Dedifferentiated amniotic fluid mesenchymal stem cell (primary cell): ENCODE measurements around the gene NNMT.
"Not testable (repeated sequence)": the region's sequence is repeated elsewhere in the genome, so short reads cannot be mapped to it uniquely, and the experiment has no call there.

Source experiments
- DNase-seq: peaks from one replicate; pipeline ENCODE4 v3.0.0-alpha.2; 2016; ENCODE audit errors: extremely low spot score

The NNMT gene

DNA sequence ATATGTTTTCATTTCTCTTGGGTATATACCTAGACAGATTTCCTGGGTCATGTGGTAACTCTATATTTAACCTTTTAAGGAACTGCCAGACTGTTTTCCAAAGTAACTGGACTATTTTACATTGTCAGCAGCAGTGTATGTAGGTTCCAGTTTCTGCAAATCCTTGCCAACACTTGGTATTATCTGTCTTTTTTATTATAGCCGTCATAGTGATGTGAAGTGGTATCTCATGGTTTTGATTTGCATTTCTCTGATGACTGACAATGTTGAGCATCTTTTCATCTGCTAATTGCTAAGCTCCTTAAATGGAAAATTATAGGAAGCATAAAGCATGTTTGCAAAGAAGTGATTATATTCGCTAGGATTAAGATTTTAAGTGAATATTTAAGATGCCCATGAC is 13.9 kb downstream of the NNMT start:
- no peak for DNase-seq

DNA sequence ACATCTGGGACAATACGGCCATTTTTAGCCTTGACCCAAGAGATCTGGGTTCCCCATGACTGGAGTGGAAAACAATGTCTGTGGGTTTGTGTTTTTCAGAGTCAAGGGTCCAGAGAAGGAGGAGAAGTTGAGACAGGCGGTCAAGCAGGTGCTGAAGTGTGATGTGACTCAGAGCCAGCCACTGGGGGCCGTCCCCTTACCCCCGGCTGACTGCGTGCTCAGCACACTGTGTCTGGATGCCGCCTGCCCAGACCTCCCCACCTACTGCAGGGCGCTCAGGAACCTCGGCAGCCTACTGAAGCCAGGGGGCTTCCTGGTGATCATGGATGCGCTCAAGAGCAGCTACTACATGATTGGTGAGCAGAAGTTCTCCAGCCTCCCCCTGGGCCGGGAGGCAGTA is 15.7 kb downstream of the NNMT start:
- no peak for DNase-seq

DNA sequence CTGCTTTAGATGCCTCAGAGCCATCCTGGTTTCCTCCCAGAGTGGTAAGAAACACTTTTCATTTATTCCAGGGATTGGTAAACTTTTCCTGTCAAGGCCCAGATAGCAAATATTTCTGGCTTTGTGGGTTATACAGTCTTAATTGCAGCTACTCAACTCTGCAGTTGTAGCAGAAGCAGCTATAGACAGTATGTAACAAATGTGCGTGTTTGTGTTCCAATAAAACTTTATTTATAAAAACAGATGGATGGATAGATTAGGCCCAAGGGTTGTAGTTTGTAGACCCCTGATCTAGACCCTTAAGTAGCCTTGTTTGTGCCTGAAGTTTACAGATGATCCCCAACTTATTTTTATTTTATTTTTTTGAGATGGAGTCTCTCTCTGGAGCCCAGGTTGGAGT is 17.9 kb downstream of the NNMT start:
- DNase-seq = no peak

DNA sequence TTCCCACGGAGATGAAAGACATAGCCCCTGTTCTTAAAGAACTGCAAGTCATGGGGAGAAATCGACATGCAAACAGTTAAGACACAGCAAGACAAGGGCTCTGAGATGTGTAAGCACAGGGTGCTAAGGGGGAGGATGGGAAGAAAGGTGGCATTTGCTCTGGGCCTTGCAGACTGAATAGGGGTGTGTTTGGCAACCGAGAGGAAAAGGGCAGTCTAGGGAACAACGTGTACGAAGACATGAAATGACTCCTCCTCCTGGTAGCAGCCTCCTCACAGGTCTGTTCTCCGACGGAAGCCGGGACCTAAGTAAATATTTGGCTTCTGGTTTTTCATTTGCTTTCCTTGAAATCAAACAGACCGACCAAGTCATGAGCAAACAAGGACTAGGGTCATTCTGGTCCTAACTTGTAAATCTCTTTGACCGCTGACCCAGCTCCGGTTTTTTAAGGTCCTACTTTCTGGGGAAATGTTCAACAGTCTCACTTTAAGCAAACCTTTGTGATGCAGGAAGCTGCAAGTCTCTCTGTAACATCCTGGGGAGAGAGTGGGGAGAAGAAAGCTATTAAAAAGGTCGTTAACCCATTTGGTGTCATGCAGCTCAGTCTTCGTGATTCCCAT is 19.7 kb downstream of the NNMT start:
- DNase-seq = no peak

DNA sequence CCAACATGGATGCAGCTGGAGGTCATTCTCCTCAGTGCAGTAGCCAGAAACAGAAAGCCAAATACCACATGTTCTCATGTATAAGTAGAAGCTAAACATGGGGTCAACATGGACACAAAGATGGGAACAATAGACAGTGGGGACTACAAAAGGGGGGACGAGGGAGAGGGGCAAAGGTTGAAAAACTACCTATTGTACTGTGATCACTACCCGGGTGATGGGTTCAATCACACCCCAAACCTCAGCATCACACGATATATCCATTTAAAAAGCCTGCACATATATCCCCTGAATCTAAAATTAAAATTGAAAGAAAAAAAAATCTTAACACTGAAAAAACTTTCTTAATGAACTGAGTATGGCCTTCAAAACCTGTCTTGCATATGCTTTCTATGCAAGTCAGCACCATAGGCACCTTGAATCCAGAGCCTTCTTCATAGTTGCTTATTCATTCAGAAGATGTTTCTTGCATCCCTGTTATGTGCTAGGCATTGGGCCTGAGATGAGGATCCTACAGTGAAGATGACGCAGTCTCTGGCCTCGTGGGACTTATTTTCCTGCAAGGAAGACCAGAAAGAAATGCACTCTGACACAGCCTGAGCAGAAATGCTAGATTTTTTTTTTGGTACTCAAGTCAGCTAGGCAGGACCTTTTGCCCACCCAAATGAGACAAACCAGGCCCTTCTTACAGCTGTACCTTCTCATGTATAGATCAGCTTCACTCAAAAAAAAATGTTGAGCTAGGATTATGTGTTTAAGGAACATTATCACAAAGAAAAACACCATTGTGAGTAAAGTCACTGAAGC is 21.0 kb downstream of the NNMT start:
- DNase-seq = no peak

DNA sequence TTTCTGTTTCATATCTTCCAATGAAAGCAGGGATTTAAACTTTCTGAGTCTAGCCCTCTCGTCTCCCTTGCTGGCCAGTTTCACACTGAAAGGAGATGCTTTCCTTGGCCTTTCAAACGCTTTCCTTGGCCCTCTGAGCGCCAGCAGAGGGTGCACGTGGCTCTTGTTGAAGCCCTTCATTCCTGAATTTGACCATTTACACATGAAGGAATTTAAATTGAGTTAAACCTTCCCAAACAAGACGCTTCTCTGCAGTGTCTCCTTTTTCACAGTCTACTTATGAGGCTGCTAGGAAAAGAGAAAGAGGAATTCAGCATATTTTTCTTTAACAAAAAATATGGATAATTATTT is 21.6 kb downstream of the NNMT start:
- peak; percentile 48 for DNase-seq

DNA sequence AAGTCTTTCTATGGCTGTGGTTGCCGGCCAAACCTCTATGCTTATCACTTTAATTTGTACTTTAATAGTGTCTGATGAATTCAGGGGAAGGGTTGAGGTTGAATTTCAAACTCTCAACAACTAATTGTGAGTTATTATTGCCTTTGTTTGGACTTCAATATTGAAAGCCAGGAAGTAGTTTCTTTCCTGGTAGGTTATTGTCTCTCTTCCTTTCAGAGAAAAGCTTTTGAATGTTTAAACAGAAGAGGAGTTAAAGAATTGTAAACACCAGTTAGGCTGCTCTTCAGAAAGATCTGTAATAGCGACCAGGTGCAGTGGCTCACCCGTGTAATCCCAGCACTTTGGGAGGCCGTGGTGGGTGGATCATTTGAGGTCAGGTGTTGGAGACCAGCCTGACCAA is 22.2 kb downstream of the NNMT start:
- no peak for DNase-seq

DNA sequence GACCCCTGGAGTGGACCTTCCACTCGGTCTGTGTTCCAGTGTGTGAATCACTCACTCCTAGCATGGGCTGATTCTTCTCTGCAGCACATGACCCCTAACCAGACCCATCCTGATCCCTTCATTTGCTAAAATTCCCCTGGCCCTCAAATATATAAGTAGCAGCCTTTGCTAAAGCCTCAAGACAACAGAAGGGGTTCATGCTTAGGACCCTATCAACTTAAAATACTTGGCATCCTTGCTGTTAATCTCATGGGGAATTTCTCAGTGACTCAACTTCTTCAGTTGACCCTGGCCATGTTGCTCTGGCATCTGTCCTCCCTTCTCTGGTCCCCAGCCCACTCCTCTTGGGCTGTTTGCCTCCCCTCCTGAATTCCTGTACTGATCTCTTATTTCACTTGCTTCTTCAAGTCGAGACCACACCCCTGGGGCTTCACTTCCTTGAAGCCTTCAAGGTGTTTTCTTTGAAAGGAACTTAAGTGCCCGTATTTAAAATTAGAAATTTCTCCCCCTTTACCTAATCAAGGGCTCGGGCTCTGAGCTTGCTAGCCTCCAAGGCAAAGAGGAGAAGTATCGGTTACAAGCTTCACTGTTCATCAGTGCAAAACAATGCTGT is 23.6 kb downstream of the NNMT start:
- DNase-seq = no peak

DNA sequence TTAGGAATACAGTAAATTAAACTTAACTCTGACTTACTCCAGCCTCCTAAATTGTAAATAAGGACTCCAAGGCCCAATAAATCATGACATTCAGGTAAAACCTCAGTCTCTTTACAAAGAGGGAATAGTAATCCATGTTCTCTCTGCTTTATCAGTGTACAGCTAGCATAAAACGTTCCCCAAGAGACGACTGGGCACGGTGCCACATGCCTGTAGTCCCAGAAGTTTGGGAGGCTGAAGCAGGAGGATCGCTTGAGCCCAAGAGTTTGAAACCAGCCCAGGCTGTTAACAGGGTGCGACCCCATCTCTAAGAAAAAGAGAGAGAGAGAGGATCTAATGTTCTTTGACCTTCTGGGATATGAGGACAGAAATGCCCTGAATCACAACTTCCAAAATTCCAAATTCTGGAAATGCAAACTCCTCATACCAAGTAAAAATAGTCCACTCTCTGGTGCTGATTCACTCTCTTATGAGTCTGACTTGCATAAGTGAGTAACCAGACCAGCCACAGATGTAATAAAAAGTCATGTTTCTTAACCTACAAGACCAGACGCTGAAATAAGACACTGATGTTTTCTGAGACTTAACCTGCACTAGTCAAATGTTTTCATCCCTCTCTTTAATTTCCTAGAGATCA is 25.5 kb downstream of the NNMT start:
- DNase-seq = peak; percentile 85

DNA sequence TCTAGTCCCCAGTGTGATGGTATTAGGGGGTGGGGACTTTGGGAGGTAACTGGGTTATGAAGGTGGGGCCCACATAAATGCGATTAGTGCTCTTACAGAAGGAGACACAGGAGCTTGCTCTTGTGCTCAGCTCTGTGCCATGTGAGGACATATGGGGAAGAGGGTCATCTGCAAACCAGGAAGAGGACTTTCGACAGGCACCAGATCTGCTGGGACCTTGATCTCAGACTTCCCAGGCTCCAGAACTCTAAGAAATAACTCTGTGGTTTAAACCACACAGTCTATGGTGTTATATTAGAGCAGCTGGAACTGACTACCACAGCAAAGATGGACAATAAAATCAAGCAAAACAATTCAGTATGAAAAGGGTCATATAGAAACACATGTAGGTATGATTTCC is 26.7 kb downstream of the NNMT start:
- DNase-seq = no peak

DNA sequence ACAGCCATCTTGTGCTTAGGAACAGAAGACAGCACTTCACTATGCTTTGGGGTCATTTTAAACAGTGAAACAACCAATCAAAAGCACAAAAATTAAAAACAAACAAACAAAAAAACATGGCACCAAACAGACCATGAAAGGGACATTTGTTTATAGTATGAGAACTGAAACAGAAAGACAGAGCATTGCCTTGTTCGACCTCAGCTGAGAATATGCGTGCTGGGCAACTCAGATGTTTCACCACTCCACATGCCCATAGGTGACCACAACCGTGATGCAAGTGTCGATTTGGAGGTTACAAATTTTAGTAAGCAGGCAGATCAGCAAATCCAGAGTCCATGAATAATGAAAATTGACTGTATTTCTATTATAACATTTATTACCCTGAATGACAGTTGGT is 30.0 kb downstream of the NNMT start:
- no peak for DNase-seq

DNA sequence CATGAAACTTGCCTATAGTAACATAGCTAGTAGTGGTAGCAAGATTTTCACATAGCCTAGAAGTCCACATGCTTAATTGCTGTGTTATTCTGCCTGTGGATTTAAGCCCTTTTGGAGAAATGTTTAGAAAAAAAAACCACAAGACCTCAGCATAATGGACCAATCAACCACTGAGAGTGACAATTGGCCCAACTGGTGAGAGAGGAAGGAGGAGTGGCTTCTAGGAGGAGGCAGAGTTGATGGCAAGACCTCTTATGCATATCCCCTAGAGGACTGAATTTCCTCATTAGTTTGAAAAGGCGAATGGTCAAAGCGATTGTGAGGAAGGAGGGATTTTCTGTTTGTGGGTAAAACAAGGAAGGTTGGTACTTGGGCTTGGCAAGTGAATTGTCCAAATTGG is 30.6 kb downstream of the NNMT start:
- no peak for DNase-seq

DNA sequence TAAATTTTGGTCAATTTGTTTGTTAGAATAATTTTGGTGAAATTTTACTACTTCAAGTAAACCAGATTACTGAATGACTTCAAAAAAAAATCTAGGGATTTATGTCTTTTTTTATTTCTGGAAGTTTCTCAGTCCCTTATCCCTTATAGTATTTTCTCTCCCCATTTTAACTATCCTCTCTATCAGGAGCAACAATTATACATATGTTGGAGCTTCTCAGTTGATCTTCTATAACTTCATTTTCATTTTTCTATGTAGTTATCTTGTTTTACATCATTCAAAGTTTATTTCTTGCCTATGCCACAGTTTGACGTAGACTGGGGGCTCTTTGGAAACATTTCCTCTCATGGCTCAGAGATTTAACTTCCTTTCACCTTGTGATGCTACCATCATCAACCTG is 34.2 kb downstream of the NNMT start:
- DNase-seq = no peak

DNA sequence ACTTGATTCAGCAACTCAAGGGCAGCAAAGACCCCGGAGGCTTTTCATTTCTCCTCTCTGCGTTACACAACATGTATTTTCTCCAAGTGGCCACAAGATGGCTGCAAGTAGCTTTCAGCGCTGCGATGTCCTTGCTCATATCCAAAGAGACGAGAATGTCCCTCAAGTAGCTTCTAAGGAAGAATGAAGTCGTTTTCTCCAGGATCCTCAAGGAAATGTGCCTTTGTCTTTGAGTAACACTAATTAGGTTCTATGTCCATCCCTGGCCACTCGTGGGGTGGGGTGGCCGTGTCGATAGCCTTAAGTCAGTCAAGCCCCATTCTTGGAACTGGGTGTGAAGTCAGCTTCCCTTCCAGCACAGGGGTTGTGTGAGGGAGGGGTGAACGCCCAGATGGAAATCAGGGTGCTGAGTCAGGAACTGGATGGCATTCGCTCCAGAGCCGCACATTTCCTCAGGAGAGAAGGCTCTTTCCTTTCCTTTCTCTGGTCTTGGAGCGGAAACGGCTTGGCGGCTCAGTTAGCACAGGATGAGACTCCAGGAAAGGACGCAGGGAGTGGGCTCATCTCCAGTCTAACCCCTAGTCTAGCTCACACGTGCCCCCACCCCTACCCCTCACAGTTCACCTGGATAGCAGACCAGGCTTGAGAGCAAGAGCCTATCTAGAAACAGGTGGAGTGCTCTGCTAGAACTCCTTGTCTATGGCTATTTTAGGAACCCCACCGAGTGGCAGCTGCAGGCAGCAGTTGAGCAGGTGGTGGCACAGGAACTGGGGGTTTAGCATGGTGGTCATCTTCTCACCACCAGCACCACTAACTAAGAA is 44.3 kb downstream of the NNMT start:
- DNase-seq = peak; percentile 79

DNA sequence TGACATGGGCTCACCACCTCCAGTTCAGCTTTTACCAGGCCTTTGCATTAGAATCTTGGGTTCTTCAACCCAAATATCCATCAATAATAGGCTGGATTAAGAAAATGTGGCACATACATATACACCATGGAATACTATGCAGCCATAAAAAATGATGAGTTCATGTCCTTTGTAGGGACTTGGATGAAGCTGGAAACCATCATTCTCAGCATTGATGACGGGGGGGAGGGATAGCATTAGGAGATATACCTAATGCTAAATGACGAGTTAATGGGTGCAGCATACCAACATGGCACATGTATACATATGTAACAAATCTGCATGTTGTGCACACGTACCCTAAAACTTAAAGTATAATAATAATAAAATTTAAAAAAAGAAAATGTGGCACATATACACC is 45.5 kb downstream of the NNMT start:
- not testable (repeated sequence) for DNase-seq

DNA sequence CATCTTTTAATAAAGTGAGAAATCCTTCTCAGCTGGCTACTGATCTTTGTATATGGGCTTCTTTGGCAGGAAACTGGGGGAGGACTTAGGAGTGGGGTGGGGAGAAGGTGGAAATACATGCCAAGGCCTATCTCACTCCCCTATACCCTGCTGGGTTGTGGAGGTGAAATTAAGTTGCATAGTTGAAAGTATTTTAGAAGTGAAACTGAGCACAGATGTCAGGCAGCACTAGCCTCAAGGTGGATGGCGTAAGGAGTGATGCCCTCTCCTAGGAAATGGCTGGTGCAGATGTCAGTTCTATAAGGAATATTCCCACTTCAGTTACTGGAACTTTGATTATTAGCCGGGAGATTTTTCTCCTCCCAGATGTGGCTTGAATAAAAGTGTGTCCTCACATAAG is 46.3 kb downstream of the NNMT start:
- DNase-seq = no peak

DNA sequence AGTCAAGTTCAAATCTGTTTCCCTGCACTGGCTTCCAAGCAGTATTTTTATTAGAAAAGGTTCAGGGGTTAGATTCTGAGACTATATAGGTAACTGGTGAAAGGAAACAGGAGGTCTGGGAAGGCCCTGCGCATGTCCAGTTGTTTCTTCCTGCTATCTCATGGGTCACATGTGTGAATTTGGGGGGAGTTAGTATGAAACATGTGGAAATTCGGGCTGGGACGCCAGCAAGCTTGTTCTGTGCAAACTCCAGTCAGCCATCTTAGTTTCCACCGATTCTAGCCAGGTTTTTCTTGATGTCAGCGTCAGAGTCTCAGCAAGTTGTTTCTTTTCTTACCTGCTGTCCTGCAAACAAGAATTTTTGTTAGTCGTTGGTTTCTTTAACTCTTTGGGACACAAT is 46.8 kb downstream of the NNMT start:
- no peak for DNase-seq

DNA sequence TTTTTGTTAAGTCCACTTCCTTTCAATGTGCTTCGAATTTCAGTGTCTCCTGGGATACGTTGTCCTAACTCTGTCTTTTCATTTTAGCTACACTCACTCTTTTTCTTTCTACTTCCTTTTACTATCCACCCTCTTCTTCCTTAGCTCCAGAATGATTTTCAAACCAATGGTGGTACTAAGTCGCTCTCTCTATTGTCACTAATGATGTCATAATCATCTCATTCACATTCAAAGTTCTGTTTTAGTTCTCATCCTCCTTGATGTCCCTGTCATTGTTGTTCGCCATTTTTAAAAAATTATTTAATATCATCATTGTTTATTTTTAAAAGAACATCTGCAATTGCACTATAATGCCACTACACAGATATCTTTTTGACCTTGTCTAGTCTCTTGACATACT is 47.3 kb downstream of the NNMT start:
- no peak for DNase-seq

DNA sequence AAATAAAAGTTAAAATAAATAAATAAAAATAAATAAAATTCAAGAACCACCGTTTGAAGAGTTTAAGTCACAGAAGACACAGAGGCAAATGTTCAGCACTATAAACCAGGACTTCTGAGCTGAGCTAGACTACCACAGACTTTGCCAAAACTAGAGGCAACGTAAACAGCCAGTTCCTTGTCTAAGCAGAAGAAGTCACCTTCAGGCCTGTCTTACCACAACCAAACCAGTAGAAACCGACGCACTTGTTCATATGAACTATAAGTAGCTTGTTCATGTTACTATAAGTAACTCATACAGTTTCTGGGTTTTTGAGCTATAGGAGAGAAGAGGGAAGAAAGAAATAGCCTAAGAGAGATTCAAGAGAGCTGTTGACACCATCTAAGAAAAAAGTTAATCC is 48.3 kb downstream of the NNMT start:
- no peak for DNase-seq

DNA sequence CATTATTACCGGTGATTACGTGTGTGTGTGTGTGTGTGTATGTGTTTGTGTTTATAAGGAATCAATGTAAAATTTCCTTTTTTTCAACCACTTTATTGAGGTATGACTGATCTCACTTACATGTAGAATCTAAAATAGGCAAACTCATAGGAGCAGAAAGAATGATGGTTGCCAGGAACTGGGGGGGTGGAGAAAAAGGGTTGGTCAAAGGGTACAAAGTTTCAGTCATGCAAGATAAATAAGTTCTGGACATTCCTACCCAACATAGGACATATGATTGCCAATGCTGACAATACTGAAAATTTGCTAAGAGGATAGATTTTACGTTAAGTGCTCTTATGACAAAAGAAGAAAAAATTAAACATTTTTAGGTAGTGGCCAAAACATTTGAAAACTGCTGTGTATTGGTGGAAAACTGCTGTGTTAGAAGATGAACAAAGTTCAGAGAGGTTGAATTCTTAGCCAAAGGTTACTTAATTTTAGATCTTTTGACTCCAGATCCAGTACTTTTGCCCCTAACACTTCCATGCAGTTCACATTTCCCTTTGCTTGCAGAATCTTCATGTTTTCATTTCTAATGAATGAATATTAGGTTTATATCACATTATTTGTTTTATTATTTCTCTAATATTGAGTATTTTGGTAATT is 49.5 kb downstream of the NNMT start:
- DNase-seq = no peak

DNA sequence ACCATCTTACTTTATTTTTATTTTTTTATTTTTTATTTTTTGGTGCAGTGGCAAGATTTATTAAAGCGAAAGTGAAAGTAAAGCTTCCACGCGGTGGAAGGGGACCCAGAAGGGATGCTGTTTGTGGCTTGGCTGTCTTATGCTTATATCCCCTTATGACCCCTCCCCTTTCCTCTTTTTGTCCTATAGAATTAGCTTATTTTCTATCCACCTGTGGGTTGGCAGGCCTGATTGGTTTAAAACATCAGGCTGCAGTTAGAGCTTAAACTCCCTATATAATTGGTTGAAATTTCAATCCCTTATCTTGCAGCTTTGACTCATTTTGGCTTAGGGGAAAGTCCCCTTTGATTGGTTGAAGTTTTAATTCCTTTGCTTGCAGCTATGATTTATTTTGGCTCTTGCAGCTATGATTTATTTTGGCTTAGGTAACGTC is 50.5 kb downstream of the NNMT start:
- no peak for DNase-seq
